Fibroblast of lung (primary cell): ENCODE results near the gene KRT3.

Experiments
- EZH2 ChIP-seq: IDR thresholded peaks from 2 replicates; pipeline ENCODE4 v1.5.1; 2012; ENCODE audit warnings: low read length, control low read depth, mild to moderate bottlenecking; ENCODE audit errors: missing control alignments
- TF ChIP-seq, protein P1 (sequence below), 2 donors: IDR thresholded peaks in 1 of 2; conservative IDR thresholded peaks in 1 of 2; 1 replicate in 1 of 2; 2 replicates in 1 of 2; pipeline ENCODE4 v1.5.1; 2011 to 2012; ENCODE audit warnings: low read length in 2 of 2, control low read depth in 1 of 2, inconsistent platforms in 1 of 2, low read depth in 1 of 2, mild to moderate bottlenecking in 1 of 2

DNA sequence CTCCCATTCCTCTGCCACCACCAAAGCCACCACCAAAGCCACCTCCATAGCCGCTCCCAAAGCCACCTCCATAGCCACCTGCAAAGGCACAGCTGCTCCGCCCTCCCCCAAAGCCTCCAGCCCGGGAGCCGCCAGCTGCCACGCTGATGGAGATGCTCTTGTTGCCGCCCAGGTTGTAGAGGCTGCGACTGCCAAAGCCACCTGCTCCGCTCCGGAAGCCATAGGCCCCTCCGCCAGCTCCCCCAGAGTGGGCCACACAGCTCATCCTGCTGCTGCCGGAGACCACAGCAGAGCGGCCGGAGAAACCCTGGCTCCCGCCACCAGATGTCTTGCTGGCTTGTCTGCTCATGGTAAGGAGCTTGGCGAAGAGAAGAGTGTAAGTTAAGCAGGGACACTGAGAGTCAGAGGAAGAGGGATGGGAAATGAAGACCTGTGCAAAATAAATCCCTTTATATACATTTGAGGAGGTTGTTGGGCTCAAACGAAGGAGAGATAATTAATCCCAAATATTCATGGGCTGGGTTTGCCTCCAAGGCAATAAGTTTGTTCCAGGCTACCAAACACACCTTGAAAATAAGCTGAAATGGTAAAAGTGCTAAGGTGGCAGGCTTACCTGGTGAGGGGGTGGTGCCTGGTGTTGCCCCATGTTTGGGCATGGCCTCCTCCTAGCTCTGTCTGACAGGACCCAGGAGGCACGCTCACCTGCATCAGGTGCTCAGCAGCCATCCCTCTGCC lies at the start of gene KRT3:
- TF ChIP-seq, protein P1, sequence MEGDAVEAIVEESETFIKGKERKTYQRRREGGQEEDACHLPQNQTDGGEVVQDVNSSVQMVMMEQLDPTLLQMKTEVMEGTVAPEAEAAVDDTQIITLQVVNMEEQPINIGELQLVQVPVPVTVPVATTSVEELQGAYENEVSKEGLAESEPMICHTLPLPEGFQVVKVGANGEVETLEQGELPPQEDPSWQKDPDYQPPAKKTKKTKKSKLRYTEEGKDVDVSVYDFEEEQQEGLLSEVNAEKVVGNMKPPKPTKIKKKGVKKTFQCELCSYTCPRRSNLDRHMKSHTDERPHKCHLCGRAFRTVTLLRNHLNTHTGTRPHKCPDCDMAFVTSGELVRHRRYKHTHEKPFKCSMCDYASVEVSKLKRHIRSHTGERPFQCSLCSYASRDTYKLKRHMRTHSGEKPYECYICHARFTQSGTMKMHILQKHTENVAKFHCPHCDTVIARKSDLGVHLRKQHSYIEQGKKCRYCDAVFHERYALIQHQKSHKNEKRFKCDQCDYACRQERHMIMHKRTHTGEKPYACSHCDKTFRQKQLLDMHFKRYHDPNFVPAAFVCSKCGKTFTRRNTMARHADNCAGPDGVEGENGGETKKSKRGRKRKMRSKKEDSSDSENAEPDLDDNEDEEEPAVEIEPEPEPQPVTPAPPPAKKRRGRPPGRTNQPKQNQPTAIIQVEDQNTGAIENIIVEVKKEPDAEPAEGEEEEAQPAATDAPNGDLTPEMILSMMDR (conservative IDR thresholded peaks at IDR 0.05 in 1 of 2, IDR thresholded peaks at IDR 0.05 in 1 of 2; ENCODE audit: low read depth in 1 of 2, low read length in 2 of 2) = no peak
- no peak for TF ChIP-seq EZH2
